HG02970 (cell line): ENCODE data around the gene KCNG4.
"Not testable (repeated sequence)": the region's sequence is repeated elsewhere in the genome, so short reads cannot be mapped to it uniquely, and the experiment has no call there.

Experiments used
- ATAC-seq: cut with Tn5 transposase; IDR thresholded peaks from one replicate; pipeline ENCODE4 v1.9.1; 2021; ENCODE audit warnings: mild to moderate bottlenecking, moderate library complexity, moderate number of reproducible peaks; ENCODE audit not compliant: unreplicated experiment, low FRiP score

The KCNG4 gene

DNA sequence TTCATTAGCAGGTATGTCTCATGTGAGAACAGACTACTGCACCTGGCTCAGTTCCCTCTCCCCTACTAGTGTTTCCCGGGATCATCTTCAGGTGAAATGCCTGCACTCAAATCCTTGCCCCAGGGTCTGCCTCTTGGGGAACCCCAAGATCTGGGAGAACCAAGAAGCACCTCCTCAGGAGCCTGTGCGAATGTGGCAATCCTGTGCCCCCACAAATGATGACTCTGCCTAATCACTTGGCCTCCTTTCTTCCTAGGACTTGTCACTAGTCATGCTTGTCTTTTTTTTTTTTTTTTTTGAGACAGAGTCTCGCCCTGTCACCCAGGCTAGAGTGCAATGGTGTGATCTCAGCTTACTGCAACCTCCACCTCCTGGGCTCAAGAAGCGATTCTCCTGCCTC lies 27.2 kb downstream of the KCNG4 start:
- no peak for ATAC-seq

DNA sequence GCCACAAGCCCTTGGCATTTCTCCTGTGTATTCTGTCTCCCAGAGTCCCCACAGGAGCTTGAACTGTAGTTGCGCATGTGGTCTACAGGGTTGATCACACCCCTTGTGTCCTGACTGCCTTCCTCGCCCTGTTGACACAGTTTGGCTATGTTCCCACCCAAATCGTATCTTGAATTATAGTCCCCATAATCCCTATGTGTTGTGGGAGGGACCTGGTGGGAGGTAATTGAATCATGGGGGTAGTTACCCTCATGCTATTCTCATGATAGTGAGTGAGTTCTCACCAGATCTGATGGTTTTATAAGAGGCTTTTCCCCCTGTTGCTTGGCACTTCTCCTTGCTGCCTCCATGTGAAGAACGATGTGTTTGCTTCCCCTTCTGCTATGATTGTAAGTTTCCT lies 27.7 kb downstream of the KCNG4 start:
- no peak for ATAC-seq

DNA sequence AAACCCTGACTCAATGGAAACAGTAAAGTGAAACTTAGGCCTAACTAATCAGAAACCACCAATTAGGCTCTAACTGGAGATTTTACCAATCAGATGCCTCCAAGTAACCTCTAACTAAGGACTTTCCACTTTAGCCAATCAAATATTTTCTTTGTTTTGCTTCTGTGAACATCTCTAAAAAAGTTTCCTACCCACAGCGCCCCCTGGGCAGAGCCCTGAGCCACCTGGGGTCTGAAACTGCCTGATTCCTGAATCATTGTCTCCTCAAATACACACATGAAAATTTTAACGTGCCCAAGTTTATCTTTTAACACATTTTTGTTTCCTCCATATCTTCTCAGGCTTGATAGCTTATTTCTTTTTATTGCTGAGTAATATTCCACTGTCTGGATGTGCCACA lies 29.8 kb downstream of the KCNG4 start:
- no peak for ATAC-seq

DNA sequence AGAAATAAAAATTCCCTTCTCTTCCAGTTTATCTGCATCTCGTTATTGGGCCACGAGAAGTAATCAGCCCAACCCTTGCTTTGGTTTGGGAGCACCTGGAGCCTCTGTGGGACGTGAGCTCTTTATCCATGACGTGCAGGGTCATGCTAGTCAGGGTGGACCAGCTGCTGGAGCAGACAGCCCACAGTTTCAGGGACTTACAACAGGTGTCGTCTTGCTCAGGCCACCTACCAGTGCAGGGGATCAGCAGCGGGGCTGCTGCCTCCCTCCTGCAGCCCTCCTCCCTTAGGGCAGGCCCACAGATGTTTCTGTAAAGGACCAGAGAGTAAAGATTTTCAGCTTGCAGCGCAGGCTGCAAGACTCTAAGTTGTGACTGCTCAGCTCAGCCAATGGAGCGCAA lies 31.9 kb downstream of the KCNG4 start:
- no peak for ATAC-seq

DNA sequence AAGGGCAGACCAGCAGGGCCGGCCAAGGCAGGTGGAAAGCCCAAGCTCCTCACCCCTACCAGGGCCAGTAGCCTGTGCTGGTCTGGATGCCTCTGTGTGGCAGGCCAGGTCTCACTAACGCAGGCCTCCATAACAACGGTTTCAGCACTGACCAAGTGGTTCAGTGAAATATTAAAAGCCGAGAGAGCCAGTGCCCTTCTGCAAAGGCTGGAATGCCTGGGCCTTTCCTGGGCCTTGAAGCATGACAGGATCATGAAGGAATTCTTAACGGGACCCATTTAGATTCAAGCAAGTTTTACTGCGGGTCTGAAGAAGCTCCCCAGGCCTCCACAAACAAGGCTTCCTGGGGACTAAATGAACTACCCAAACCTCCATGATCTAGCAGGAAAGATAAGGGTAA lies 32.6 kb downstream of the KCNG4 start:
- no peak for ATAC-seq

DNA sequence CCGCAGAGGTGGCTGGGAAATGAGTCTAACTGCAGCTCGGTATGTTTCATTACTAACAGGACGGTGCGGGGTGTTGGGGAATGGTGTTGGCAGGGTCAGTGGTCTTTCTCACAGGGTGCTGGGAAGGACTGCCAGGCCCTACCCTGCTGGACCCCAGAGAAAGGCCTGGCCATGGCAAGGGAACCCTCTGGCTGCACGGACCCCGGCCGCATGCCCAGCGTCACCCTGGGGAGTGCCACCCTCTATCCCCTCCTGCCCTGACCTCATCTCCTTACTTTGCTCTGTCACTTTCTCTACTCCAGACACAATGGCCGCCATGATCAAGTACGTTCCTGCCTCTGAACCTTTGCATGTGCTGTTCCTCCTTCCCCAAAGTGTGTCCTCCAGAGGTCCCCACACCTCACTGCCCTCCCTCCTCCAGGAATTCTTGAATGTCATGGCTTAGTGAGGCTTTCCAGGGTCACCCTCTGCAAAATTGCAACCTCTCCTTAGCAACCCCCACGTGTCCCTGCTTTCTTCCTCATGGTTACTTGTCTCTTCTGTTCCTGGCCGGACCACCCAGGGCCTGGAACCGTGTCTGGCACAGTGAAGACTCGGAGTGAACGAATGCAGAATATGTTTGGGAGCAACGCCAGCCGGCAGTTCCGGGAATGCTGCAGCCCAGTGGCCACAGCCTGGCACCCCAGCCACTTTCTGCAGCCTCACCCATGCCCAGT lies 33.7 kb downstream of the KCNG4 start:
- ATAC-seq: no peak

DNA sequence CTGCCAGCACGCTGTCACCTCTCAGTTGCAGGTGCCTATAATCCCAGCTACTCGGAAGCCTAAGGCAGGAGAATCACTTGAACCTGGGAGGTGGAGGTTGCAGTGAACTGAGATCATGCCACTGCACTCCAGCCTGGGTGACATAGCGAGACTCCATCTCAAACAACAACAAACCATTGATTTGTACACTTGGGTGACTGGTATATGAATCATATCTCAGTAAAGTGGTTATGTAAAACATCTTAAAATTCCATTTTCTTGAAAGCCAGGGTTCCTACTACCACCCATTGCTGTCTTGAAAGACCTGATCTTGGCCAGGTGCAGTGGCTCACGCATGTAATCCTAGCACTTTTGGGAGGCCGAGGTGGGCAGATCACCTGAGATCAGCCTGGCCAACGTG lies 34.7 kb downstream of the KCNG4 start:
- not testable (repeated sequence) for ATAC-seq

DNA sequence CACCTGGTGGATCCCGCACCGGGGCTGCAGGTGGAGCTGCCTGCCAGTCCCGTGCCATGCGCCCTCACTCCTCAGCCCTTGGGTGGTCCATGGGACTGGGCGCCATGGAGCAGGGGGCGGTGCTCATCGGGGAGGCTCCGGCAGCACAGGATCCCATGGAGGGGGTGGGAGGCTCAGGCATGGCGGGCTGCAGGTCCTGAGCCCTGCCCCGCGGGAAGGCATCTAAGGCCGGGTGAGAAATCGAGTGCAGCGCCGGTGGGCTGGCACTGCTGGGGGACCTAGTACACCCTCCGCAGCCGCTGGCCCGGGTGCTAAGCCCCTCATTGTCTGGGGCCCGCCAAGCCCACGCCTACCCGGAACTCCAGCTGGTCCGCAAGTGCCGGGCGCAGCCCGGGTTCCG lies 35.3 kb downstream of the KCNG4 start:
- ATAC-seq: not testable (repeated sequence)

DNA sequence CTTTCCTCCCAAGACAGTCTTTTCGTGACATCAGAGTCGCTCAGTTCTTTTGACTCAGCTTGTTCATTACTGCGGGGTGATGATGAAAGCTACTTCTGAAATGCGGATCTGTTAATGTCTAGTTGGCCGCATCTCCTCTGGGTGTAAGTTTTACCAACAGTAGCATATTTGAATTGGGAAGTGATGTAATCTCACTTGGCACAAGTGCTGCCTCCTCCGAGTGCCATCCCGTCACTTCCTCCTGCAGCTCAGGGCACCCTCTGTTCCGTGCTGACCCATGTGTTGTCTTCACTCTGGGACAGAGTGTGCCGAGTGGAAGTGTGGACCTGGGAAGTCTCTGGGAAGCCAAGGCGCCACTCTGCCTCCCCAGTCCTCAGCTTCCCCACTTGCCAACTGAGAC lies 40.0 kb downstream of the KCNG4 start:
- ATAC-seq: no peak

DNA sequence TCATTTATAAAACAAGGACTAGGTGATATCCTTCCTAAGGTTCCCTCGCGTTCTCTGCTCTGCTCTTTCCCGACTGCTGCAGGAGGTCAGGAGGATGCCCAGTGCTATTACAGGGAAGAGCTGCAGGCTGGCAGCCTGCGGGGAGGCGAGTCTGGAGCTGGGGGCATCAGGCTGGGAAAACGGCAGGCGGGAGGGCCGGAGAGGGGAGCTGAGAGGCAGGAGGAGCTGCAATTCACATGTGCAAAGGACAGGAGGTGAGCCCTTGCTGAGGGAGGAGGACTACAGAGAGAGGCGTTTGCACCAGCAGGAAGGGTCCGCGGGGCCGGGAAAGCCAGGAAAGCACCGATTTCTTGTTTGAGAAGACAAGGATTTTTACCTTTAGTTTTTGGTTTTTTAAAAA lies 40.7 kb downstream of the KCNG4 start:
- ATAC-seq: no peak

DNA sequence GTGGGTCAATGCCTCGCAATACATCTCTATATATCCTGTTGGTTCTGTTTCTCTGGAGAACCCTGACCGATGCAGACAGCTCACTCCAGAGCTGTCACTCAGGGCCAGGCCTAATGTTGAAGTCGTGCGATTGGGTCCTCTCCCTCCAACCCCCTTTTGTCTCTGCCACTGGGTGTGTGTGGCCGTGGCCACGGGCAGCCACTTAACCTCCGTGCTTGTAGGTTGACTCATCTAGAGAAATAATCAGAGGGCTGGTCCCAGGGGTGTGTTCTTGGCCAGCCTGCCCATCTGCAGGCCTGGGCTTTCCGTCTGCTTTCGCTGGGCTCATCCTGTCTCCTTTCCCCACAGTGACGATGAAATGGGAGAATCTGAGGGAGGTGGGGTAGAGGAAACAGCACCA lies 41.4 kb downstream of the KCNG4 start:
- no peak for ATAC-seq

DNA sequence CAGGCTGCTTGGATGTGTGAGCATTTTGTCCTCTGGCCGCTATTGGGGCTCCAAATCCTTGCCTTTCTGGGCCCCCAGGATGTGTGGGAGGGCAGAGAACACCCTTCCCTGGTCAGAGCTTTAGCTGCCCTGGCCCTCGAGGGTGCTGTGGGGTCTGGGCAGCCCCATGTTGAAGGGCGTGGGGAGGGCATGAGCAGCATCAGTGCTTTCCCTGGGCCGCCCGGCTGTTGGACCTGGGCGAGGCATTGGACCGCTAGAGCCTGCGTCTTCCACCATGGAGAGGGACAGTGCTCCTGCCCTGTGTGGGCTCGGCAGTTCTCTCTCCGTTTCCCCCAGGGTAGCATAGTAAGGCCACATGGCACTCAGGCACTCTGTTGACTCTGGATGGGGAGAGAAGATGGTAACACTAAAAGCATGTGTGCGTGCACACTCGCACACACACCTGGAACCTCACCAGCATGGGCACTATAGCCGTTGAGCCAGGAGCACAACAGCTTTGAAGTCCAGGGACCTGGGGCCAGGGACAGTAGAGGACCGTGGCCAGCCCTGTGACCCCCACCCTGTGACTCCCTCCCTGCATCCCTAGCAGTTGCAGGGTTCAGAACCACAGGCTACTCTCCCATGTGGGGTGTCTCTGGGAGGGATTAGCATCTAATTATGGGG lies 42.2 kb downstream of the KCNG4 start:
- ATAC-seq: no peak

DNA sequence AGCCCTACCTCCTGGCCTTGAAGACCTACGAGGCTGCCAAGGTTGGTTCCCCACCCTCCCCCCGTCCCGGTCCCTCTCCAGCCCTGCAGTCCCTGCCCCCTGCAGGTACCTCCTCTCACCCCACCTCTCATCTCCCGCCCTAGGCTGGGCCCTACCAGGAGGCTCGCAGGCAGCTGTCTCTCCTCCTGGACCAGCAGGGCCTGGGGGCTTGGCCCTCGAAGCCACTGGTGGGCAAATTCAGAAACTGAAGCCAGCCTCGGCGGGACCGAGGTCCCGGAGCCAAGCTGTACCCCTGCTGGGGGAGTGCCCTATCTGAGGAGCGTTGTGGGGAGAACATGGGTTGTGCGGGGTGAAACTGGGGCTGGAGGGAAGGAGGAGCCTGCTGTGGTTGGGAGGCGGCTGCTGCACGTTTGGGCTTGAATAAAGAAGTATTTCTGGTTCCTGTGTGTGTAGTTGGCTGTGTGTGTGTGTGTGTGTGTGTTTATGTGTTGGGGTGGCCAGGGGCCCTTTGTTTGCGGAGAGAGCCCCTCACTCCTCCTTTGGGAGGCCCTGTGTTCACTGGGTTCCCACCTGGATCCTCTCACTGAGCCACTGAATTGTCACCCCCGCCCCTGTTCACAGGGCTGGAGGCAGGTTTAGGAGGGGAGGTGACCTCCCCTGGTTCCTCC lies 43.0 kb downstream of the KCNG4 start:
- no peak for ATAC-seq

DNA sequence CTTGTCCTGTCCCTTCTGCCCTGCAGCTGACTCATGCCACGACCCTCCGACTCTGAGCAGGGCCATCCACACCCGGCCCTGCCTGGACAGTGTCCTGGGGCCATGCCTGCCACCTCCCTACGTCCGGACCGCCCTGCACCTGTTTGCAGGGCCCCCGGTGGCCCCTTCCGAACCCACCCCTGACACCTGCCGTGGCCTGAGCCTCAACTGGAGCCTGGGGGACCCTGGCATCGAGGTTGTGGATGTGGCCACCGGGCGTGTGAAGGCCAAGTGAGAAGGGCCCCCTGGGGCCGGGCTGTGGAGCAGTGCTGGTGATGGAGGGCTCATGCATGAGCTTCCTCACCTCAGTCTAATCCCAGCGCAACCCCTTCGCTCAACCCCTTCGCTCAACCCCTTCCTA lies 43.7 kb downstream of the KCNG4 start:
- no peak for ATAC-seq

DNA sequence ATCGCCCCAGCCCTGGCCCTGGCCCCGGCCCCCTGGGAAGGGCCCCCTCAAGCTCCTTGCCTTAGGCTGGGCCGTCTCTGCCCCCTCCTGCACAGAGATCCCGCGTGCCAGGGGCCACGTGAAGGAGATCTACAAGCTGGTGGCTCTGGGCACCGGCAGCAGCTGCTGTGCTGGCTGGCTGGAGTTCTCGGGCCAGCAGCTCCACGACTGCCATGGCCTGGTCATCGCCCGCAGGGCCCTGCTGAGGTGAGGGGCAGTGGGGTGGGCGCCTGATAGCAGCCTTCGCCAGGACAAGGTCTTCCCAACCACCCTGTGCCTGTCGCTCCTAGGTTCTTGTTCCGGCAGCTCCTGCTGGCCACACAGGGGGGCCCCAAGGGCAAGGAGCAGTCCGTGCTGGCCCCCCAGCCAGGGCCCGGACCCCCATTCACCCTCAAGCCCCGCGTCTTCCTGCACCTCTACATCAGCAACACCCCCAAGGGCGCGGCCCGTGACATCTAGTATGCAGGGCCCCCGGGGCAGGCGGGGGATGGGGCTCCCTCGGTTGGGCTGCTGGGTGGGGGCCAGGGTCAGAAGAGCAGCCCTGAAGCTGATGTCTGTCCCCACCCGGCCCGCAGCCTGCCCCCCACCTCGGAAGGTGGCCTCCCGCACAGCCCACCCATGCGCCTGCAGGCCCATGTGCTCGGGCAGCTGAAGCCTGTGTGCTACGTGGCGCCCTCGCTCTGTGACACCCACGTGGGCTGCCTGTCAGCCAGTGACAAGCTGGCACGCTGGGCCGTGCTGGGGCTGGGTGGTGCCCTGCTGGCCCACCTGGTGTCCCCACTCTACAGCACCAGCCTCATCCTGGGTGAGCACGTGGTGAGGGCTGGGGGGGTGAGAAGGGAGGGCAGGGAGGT lies 44.4 kb downstream of the KCNG4 start:
- no peak for ATAC-seq

DNA sequence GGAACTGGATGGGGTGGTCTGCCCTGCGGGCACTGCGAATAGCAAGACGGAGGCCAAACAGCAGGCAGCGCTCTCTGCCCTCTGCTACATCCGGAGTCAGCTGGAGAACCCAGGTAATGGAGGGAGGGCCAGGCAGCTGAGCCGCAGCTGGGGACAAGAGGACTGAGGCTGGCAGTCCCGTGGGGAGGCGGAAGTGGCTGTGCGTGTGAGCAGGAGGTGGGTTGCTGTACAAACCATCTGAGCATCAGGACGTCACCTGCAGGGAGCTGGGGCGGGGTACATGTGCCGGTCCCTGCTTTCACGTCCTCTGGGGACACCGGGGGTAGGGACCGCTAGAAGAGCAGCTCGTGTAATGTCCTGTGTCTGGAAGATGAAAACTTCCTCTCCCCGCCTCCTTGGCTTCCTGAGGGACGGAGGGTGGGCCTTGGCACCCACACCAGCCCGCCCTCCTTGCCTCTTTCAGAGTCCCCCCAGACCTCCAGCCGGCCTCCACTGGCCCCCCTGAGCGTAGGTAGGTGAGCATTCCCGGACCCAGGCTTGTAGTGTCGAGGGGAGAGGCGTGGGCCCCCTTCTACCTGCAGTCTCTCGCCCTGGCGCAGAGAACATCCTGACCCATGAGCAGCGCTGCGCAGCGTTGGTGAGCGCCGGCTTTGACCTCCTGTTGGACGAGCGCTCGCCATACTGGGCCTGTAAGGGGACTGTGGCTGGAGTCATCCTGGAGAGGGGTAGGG lies 45.2 kb downstream of the KCNG4 start:
- no peak for ATAC-seq

DNA sequence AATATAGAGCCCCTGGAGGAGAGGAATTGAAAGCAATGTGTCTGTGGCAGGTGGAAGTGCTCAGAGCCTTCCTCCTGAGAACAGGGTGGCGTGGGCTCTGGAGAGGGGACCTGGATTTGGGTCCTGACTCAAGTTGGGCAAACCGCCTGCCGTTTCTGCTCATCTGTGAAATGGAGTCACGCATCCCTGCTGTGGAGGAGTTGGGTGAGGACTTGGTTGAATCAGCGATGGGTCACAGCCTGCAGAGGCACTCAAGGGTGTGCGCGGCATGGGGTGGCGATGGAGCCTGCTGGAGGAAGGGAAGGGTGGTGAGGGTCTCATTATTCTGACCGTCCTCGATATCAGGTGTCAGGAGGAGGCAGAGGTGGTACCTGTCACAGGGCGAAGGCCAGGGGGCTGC lies 45.8 kb downstream of the KCNG4 start:
- ATAC-seq: no peak

DNA sequence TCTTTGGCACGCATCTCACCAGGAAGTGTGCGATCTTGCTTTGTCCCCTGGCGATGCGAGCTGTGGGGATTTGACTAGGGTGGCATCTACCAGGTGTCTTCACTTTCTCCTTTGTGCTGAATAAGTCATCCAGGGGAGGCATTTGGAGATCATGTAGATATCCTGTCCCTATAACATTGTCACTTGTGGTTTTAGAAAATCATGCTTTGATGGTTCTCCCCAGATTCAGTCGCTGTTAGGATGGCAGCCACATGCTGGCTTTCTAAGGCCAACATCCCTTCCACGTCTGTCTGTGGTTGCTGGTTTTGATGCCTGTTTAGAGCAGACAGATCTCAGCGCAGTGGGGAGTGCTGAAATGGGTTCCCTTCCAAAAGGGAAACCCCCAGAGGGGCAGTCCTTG lies 46.3 kb downstream of the KCNG4 start:
- ATAC-seq: no peak

DNA sequence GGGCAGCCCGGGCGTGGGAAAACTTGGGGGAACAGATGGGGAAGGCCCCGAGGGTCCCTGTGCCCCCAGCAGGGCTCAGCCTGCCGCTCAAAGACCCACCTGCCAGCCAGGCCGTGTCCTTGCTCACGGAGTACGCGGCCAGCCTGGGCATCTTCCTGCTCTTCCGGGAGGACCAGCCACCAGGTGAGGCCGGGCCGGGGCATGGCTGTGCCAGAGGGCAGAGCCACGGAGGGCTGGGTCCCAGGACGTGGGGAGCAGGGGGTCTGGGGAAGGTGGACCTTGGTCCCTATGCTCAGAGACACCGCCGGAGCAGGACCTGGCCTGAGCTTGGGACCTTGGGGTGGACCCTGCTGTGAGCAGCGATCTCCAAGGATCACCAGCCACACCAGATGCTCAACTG lies 48.3 kb downstream of the KCNG4 start:
- no peak for ATAC-seq

DNA sequence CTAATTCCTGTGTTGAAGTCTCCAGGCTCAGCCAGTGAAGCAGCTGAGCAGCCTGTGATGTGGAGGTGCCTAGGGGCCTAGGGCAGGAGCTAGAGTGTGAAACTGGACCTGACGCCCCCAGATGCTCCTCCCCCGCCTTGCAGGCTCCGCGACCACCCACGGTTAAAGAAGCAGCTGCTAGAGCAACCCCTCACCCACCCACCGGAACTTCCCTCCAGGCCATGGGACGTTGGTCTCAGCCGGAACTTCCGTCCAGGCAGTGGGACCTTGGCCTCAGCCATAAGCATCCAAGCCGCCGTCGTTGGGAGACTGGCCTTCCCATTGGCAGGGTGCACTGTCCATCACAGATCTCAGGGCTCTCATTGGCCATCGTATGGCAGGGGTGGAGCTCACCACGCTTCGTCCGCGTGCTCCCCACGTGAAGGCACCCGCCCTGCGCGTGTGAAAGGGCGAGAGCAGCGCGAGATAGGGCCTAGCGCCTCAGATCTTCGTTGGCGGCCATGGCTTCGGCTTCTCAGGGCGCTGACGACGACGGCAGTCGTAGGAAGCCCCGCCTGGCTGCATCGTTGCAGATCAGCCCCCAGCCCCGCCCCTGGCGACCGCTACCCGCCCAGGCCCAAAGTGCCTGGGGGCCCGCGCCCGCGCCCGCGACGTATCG lies 49.0 kb downstream of the KCNG4 start, which contains the start of gene ADAD2:
TSS of gene ADAD2 (plus strand) at position 427 of the 658 bp plus-strand sequence. CDS start at position 501, 74 bp downstream.
- ATAC-seq: no peak
